Stimulated activated CD4-positive, alpha-beta T cell treated with anti-CD3 and anti-CD28 coated beads, Interleukin-1b, Interleukin-23, amount 100 ng/mL, for 1 hour (primary cell): ENCODE measurements around the gene XRCC4.

Experiments
- DNase-seq, 2 donors: peaks; one replicate each; pipeline ENCODE4 v3.0.0-alpha.2; 2020; ENCODE audit warnings: low read depth in 2 of 2

Gene XRCC4

GRCh38 chr5:83385812-83386211 is 308.5 kb downstream of the XRCC4 start:
- DNase-seq = no peak

- no peak for DNase-seq
Observed at GRCh38 chr5:83387041-83387440, 309.7 kb downstream of the XRCC4 start.

GRCh38 chr5:83388608-83389007 is 311.3 kb downstream of the XRCC4 start:
- no peak for DNase-seq

GRCh38 chr5:83392766-83393503 is 315.6 kb downstream of the XRCC4 start:
- no peak for DNase-seq

- DNase-seq = no peak
Observed at GRCh38 chr5:83393504-83393866, 316.1 kb downstream of the XRCC4 start.

GRCh38 chr5:83394190-83394589 is 316.8 kb downstream of the XRCC4 start:
- no peak for DNase-seq

- no peak for DNase-seq
Observed at GRCh38 chr5:83396662-83397061, 319.3 kb downstream of the XRCC4 start.

GRCh38 chr5:83397658-83398057 is 320.3 kb downstream of the XRCC4 start:
- no peak for DNase-seq

GRCh38 chr5:83400241-83400640 is 322.9 kb downstream of the XRCC4 start:
- no peak for DNase-seq

GRCh38 chr5:83400701-83401100 is 323.4 kb downstream of the XRCC4 start:
- DNase-seq = no peak

GRCh38 chr5:83401122-83401731 is 323.9 kb downstream of the XRCC4 start:
- no peak for DNase-seq

GRCh38 chr5:83401775-83402174 is 324.4 kb downstream of the XRCC4 start:
- no peak for DNase-seq
